ENCODE data around the gene NOTCH3. TPM values are rescaled to one million over a fixed set of nuclear protein-coding genes. Genes with fewer than 3 reads are reported as not detected.

Gene NOTCH3
- total and polyA plus RNA-seq, 4 donors = 23.5 to 423 (median 268) TPM

DNA sequence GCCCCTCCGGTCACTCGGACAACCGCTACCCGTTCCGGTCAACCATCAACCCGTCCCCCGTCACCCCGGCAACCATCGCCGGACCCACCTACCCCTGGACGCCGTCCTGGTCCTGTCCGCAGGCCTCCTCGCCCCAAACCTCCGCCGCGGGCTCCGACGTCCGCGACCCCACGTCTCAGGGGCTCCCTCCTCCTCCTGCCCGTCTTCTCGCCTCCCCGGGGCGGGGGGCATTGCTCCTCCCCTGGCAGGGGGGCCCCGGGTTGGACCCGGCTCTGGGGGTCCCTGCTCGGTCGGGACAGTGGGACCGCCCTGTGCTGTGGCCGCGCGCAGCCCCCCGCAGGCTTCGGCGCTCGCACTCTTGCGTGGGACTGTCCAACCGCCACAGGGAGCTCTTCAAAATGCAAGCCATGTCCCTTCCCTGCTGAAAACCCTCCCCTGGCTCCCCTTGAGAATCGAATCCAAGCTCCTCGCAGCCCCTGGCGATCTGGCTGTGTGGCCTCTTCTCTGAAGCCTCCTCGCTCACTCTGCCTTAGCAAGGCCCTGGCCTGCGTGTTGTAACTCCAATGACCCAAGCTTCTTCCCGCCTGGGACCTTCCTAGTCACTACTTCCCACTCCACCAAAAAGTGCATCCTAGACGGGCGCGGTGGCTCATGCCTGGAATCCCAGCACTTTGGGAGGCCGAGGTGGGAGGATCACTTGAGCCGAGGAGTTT, 23.0 kb upstream of the NOTCH3 start:
- no peaks in the 10 kb centered on the region for H3K27me3 ChIP-seq (ENCODE audit: control insufficient read depth in 1 of 2, insufficient read depth in 2 of 2, low read length in 1 of 2)
- WGBS, 2 donors = 12 to 14% methylated on average over 43 to 51 of the region's 51 CpGs
- H3K27ac ChIP-seq (ENCODE audit: low read depth in 1 of 2, low read length in 2 of 2) = no peak overlapping the region
- peak overlapping the region; percentile 37 to 45 for H3K4me3 ChIP-seq (ENCODE audit: low read length in 2 of 2)
- DNase-seq (no peak), ATAC-seq (ENCODE audit: low FRiP score) (peak; percentile 42)
- no peaks in the 10 kb centered on the region for H3K4me1 ChIP-seq (ENCODE audit: control insufficient read depth in 1 of 2, insufficient read depth in 2 of 2, low read length in 2 of 2)
- intact Hi-C loops (cut with DNase I) = loop anchor here in 1 of 2 donors (1.0 kb wide), 1 partner anchor 23 kb away; no protein-coding TSS in a partner anchor
- no peaks in the 10 kb centered on the region for H3K9me3 ChIP-seq (ENCODE audit: control insufficient read depth, low read length)
- no peaks in the 10 kb centered on the region for H3K36me3 ChIP-seq (ENCODE audit: control insufficient read depth in 1 of 2, insufficient read depth in 2 of 2, low read length in 1 of 2)

DNA sequence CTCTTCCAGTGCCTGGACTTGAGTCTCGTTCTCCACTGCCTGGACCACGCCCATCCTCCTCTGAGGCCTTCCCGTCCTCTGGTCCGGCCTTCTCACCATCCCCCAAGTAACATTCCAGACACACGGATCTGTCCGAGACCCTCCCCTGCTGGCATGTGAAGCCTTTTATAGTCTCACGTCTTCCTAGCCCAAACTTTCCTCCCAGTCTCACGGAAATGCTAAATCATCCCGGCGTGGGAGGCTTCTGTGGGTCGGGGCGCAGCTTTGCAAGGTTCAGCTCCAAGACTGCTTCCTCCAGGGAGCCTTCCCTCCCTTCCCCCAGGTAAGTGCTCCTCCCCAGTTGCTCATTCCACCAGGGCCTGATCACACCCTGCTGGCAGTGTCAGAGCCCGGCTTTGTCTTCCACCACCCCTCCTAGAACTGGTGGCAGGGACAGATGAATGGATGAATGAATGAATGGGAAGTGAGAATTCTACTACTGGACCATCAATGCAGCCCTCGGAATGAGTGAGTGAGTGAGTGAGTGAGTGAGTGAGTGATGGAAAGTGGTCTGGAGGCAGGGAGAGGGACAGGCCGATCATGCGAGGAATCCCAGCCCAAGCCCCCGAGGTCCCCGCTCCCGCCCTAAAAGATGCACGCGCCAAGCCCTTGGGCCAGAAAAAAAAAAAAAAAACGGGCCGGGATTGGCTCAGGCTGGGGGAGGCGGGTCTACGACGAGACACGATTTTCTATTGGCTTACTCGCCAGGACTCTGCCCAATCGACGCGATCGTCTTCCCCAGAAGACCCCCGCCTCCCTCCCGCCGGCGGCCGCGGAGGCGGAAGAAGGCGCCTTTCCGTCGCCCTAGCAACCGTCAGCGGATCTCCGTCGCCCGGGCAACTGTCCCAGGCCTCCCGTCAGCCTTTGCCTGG, 22.2 kb upstream of the NOTCH3 start:
- ATAC-seq (ENCODE audit: low FRiP score) = peak; percentile 95
- WGBS, 2 donors = 1% methylated on average over 47 to 48 of the region's 48 CpGs
- Histone ChIP-seq H3K36me3 (ENCODE audit: control insufficient read depth in 1 of 2, insufficient read depth in 2 of 2, low read length in 1 of 2) (no peaks in the 10 kb centered on the region), H3K27me3 (ENCODE audit: control insufficient read depth in 1 of 2, insufficient read depth in 2 of 2, low read length in 1 of 2) (no peaks in the 10 kb centered on the region), H3K27ac (ENCODE audit: low read depth in 1 of 2, low read length in 2 of 2) (no peak overlapping the region), H3K4me3 (ENCODE audit: low read length in 2 of 2) (peak overlapping the region in 1 of 2 donors; percentile 37), H3K4me1 (ENCODE audit: control insufficient read depth in 1 of 2, insufficient read depth in 2 of 2, low read length in 2 of 2) (no peaks in the 10 kb centered on the region), H3K9me3 (ENCODE audit: control insufficient read depth, low read length) (no peaks in the 10 kb centered on the region)
- peak; percentile 96 to 97 for DNase-seq
- intact Hi-C loops (cut with DNase I) = loop anchor here in 1 of 2 donors (1.0 kb wide), 1 partner anchor 24 kb away; no protein-coding TSS in a partner anchor

DNA sequence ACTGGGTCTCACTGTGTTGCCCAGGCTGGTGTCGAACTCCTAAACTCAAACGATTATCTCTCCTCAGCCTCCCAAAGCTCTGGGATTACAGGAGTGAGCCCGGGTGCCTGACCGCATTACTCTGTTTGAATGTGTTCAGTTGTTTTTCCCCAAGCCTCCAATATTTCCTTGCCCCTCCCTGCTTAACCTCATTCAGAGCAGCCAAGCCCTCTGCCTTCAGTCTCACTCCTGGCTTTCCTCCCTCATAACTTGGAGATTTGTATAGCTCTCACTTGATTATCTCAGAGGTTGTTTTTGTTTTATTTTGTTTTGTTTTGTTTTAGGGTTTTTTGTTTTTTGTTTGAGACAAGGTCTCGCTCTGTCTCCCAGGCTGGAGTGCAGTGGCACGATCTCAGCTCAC, 20.0 kb upstream of the NOTCH3 start:
- H3K27ac ChIP-seq (ENCODE audit: low read depth in 1 of 2, low read length in 2 of 2) = no peak overlapping the region
- H3K27me3 ChIP-seq (ENCODE audit: control insufficient read depth in 1 of 2, insufficient read depth in 2 of 2, low read length in 1 of 2) = no peaks in the 10 kb centered on the region
- no peaks in the 10 kb centered on the region for H3K36me3 ChIP-seq (ENCODE audit: control insufficient read depth in 1 of 2, insufficient read depth in 2 of 2, low read length in 1 of 2)
- H3K4me3 ChIP-seq (ENCODE audit: low read length in 2 of 2) = no peak overlapping the region
- no peaks in the 10 kb centered on the region for H3K9me3 ChIP-seq (ENCODE audit: control insufficient read depth, low read length)
- no peak for DNase-seq
- ATAC-seq (ENCODE audit: low FRiP score) = no peak
- intact Hi-C loops (cut with DNase I) = no loop called here
- H3K4me1 ChIP-seq (ENCODE audit: control insufficient read depth in 1 of 2, insufficient read depth in 2 of 2, low read length in 2 of 2) = no peaks in the 10 kb centered on the region
- 26 to 36% methylated on average over 6 of the region's 6 CpGs for WGBS, 2 donors

GRCh38 chr19:15218501-15218900, 17.7 kb upstream of the NOTCH3 start:
- no peaks in the 10 kb centered on the region for H3K27me3 ChIP-seq (ENCODE audit: control insufficient read depth in 1 of 2, insufficient read depth in 2 of 2, low read length in 1 of 2)
- 89 to 91% methylated on average over 7 of the region's 7 CpGs for WGBS, 2 donors
- H3K36me3 ChIP-seq (ENCODE audit: control insufficient read depth in 1 of 2, insufficient read depth in 2 of 2, low read length in 1 of 2) = no peaks in the 10 kb centered on the region
- intact Hi-C loops (cut with DNase I) = no loop called here
- H3K27ac ChIP-seq (ENCODE audit: low read depth in 1 of 2, low read length in 2 of 2) = no peak overlapping the region
- ATAC-seq (ENCODE audit: low FRiP score) = no peak
- H3K9me3 ChIP-seq (ENCODE audit: control insufficient read depth, low read length) = no peaks in the 10 kb centered on the region
- no peak overlapping the region for H3K4me3 ChIP-seq (ENCODE audit: low read length in 2 of 2)
- peaks cover 0 to 4% of the 10 kb centered on the region in 2 donors for H3K4me1 ChIP-seq (ENCODE audit: control insufficient read depth in 1 of 2, insufficient read depth in 2 of 2, low read length in 2 of 2)
- DNase-seq = no peak

DNA sequence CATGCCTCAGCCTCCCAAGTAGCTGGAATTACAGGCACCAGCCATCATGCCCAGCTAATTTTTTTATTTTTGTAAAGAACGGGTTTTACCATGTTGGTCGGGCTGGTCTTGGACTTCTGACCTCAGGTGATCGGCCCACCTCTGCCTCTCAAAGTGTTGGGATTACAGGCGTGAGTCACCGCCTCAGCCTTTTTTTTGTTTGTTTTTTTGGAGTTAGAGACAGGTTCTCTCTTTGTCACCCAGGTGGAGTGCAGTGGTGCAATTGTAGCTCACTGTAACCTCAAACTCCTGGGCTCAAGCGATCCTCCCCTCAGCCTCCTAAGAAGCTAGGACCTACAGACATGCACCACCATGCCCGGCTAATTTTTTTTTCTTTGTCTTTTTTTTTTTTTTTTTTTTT, 15.6 kb upstream of the NOTCH3 start:
- 92 to 93% methylated on average over 7 of the region's 7 CpGs for WGBS, 2 donors
- Histone ChIP-seq H3K27ac (ENCODE audit: low read depth in 1 of 2, low read length in 2 of 2) (no peak overlapping the region), H3K4me3 (ENCODE audit: low read length in 2 of 2) (no peak overlapping the region), H3K36me3 (ENCODE audit: control insufficient read depth in 1 of 2, insufficient read depth in 2 of 2, low read length in 1 of 2) (no peaks in the 10 kb centered on the region), H3K27me3 (ENCODE audit: control insufficient read depth in 1 of 2, insufficient read depth in 2 of 2, low read length in 1 of 2) (no peaks in the 10 kb centered on the region), H3K4me1 (ENCODE audit: control insufficient read depth in 1 of 2, insufficient read depth in 2 of 2, low read length in 2 of 2) (peaks cover 0 to 4% of the 10 kb centered on the region in 2 donors), H3K9me3 (ENCODE audit: control insufficient read depth, low read length) (no peaks in the 10 kb centered on the region)
- no peak for ATAC-seq (ENCODE audit: low FRiP score)
- DNase-seq = no peak
- intact Hi-C loops (cut with DNase I) = no loop called here

GRCh38 chr19:15213715-15214381, 13.1 kb upstream of the NOTCH3 start:
- intact Hi-C loops (cut with DNase I) = loop anchor here (1.0 to 5.0 kb wide), 2 partner anchors 19 to 33 kb away; no protein-coding TSS in a partner anchor
- H3K27ac ChIP-seq (ENCODE audit: low read depth in 1 of 2, low read length in 2 of 2) = peak overlapping the region in 1 of 2 donors; percentile 76
- peak; percentile 82 for ATAC-seq (ENCODE audit: low FRiP score)
- H3K9me3 ChIP-seq (ENCODE audit: control insufficient read depth, low read length) = no peaks in the 10 kb centered on the region
- no peaks in the 10 kb centered on the region for H3K27me3 ChIP-seq (ENCODE audit: control insufficient read depth in 1 of 2, insufficient read depth in 2 of 2, low read length in 1 of 2)
- H3K36me3 ChIP-seq (ENCODE audit: control insufficient read depth in 1 of 2, insufficient read depth in 2 of 2, low read length in 1 of 2) = no peaks in the 10 kb centered on the region
- DNase-seq = peak; percentile 92 to 98
- peaks cover 0 to 4% of the 10 kb centered on the region in 2 donors for H3K4me1 ChIP-seq (ENCODE audit: control insufficient read depth in 1 of 2, insufficient read depth in 2 of 2, low read length in 2 of 2)
- H3K4me3 ChIP-seq (ENCODE audit: low read length in 2 of 2) = no peak overlapping the region
- 1 to 6% methylated on average over 15 of the region's 15 CpGs for WGBS, 2 donors

GRCh38 chr19:15212711-15213110, 11.9 kb upstream of the NOTCH3 start:
- intact Hi-C loops (cut with DNase I) = loop anchor here (1.0 to 5.0 kb wide), 2 partner anchors 17 to 35 kb away; no protein-coding TSS in a partner anchor
- no peaks in the 10 kb centered on the region for H3K36me3 ChIP-seq (ENCODE audit: control insufficient read depth in 1 of 2, insufficient read depth in 2 of 2, low read length in 1 of 2)
- H3K4me3 ChIP-seq (ENCODE audit: low read length in 2 of 2) = no peak overlapping the region
- ATAC-seq (ENCODE audit: low FRiP score) (no peak), DNase-seq (no peak)
- H3K27me3 ChIP-seq (ENCODE audit: control insufficient read depth in 1 of 2, insufficient read depth in 2 of 2, low read length in 1 of 2) = no peaks in the 10 kb centered on the region
- H3K27ac ChIP-seq (ENCODE audit: low read depth in 1 of 2, low read length in 2 of 2) = peak overlapping the region in 1 of 2 donors; percentile 38
- 95 to 96% methylated on average over 12 of the region's 12 CpGs for WGBS, 2 donors
- H3K9me3 ChIP-seq (ENCODE audit: control insufficient read depth, low read length) = no peaks in the 10 kb centered on the region
- H3K4me1 ChIP-seq (ENCODE audit: control insufficient read depth in 1 of 2, insufficient read depth in 2 of 2, low read length in 2 of 2) = peaks cover 0 to 4% of the 10 kb centered on the region in 2 donors

- DNase-seq (peak; percentile 90 to 91), ATAC-seq (ENCODE audit: low FRiP score) (peak; percentile 86)
- Histone ChIP-seq H3K9me3 (ENCODE audit: control insufficient read depth, low read length) (no peaks in the 10 kb centered on the region), H3K4me3 (ENCODE audit: low read length in 2 of 2) (no peak overlapping the region), H3K36me3 (ENCODE audit: control insufficient read depth in 1 of 2, insufficient read depth in 2 of 2, low read length in 1 of 2) (no peaks in the 10 kb centered on the region), H3K27me3 (ENCODE audit: control insufficient read depth in 1 of 2, insufficient read depth in 2 of 2, low read length in 1 of 2) (no peaks in the 10 kb centered on the region), H3K27ac (ENCODE audit: low read depth in 1 of 2, low read length in 2 of 2) (peak overlapping the region in 1 of 2 donors; percentile 3), H3K4me1 (ENCODE audit: control insufficient read depth in 1 of 2, insufficient read depth in 2 of 2, low read length in 2 of 2) (peaks cover 0 to 4% of the 10 kb centered on the region in 2 donors)
- 28 to 36% methylated on average over 5 of the region's 5 CpGs for WGBS, 2 donors
- intact Hi-C loops (cut with DNase I) = loop anchor here (5.0 kb wide), 1 partner anchor 37 kb away; no protein-coding TSS in a partner anchor
Measured at GRCh38 chr19:15210323-15210781, 9.6 kb upstream of the NOTCH3 start.
